Stimulated activated CD4-positive, alpha-beta T cell treated with anti-CD3 and anti-CD28 coated beads, Interleukin-4, amount 100 ng/mL, for 1 hour (primary cell): Measurements from ENCODE around the gene ELN.
"Not testable (repeated sequence)": the region's sequence is repeated elsewhere in the genome, so short reads cannot be mapped to it uniquely, and the experiment has no call there.

Experiments
- DNase-seq: peaks from one replicate; pipeline ENCODE4 v3.0.0-alpha.2; 2020

ELN gene

DNA sequence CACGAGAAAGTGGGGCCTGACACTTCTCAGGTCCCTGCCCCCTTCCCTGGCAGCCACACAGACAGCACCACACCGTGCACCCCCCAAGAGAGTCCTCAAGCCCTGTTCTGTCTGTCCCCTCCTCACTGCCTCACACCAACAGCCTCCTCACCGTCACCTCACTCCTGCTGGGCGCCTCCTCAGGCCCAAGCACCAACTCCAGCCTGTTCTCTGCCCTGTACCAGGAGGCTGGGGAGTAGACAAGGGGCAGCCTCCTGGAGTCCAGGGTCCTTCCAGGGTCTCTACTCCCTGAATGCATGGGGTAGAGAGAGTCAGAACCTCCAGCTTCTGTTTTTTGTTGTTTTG is 26.9 kb upstream of the ELN start:
- no peak for DNase-seq

DNA sequence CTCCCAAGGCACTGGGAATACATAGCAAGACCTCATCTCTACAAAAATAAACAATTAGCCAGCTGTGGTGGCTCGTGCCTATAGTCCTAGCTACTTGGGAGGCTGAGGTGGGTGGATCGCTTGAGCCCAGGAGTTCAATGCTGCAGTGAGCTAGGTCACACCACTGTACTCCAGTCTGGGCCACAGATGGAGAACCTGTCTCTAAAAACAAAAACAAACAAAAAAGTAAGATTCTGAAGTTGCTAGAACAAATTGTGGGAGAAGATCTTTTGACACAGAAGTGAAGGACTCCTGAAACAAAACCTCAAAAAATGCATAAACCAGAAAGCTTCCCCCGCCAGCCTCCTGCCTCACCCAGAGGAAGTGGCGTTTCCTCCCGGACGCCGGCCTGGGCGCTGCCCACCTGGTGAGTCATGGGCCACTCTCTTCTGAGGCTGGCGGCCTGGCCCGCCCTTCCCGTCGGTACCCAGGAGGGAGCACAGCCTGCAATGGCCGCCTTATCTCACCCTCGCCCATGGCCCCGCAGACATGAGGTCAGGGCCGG is 25.4 kb upstream of the ELN start:
- no peak for DNase-seq

DNA sequence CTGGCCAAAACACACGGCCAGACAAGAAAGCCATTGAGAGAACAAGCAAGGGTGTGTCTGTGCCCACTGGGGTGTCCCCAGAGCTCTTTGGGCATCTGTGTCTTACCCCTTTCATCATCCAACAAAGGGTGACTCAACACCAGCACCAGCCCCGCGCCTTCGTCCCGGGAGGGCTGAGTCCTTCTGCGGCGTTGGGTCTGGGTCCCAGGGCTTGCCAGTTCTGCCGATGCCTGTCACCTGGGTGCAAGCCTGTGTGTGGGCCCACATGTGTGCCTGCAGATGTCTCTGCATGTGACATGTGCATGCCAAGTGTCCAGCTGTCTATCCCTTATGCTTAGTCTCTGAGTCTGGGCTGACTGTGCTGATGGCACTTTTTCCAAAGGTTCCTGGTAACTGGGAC is 24.4 kb upstream of the ELN start:
- no peak for DNase-seq

DNA sequence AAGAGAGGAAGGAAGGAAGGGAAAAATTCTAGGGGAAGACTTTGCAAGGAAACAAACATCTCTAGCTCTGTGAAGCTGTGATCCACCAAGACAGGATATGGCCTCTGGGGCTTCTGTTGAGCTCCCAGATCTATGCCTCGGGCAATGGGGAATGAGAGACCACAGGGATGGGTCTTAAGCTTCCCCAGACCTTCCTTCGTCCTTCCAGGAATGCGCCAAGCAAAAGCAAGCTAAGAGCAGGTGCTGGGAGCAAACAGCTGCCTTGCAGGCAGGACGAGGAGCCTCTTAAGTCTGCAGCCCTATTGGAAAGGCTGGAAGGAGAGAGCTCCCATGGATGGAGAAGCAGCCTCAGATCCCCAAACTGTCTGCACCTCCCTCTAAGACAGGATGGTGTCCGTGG is 21.9 kb upstream of the ELN start:
- DNase-seq: no peak

DNA sequence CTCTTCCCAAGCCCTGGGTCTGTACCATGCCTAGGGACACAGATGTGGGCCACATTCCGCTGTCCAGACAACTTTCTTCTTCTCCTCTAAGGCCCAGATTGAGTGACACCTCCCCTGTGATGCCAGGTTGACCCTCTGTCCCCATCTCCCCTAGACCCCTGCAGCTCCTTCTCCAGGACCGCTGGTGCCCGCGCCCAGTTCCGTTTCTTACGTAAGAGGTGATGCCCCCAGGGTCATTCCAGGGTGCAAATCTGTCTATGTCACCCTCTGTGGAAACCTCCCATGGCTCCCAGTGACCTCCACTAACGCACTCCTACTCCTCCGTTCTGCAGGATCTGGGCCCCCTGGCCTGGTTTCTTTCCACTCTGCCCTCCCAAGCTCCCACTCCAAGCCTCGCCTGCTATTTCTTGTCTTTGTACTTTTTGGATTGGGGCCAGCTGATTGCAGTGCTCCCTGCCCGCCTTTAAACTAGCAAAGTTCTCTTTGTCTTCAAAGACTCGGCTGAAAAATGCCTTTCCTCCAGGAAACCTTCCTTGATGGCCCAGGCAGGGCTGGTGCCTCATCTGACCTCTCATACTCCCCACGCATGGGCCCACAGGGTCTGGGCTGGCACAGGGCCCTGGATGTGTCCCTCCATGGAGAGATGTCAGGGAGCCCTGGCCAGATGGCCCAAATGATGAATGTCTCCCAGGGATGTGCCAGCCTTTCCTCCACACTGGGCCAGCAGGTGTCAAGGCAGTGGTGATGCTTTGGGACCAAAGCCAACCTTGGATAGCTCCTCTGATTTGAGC is 21.3 kb upstream of the ELN start:
- no peak for DNase-seq

DNA sequence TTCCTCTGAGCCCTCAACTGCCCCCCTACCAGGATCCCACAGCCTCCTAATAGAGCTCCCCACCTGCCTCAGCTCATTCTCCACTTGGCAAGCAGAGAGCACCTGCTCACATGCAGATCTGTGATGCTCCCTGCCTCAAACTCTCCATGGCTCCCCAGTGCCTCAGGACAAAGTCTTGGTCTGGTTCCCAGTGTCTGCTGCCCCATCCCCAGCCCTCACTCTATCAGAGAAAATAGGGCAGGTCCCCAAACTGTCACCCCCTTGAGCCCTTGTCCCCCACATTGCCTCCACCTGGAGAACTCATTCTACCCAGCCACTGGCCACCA is 20.8 kb upstream of the ELN start:
- DNase-seq: no peak

DNA sequence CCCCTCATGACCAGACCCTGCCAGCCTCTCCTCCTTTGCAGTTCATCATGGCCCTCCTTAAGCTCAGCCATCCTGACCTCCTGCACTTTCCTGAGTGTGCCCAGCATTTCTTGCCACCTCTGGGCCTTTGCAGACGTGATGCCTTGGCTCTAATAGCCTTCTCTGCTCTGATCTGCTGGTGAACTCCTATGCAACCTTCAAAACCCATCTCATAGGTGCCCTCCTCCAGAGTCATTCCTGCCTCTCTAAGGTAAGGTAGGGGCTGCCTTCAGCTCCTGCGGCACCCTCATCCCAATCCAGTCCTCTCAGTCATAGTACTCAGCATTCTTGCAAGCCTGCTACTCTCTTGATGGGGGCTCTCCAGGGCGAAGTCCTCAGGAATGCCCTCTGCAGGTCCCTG is 19.3 kb upstream of the ELN start:
- no peak for DNase-seq

DNA sequence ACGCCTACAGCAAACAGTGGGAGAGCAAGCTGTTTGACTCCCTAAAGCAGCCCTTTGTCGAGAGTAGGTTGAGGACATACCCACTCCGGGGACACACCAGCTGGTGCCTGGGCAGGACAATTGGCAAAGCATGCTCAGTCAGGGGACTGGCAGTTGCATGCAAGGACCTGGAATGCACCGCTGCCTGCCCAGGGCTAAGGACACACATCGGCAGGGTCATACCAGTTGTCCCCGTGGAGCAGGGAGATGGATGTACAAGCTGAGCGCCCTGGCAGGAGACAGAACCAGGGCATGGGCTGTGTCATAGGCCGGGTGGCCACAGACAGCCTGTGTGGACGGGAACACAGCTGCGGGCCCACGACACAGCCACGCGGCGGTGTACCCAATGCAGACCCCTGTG is 18.3 kb upstream of the ELN start:
- no peak for DNase-seq

DNA sequence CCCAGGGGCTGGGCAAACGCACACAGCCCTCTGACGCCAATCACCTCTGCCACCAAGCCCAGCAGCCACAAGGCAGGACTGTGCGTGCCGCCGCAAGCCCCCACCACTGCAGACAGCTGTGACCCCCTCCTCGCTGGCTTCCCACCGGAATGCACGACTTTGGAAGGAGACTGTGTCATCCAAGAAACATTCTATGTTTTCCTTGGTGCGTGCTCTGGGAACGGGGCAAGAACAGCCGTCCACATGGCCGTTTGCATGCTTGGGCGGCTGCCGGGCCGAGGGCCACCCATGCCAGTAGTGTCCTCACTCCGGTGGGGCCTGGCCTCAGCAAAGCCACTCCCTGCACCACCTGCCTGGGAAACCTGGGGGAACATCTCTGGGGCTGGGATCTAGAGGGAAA is 17.6 kb upstream of the ELN start:
- no peak for DNase-seq

DNA sequence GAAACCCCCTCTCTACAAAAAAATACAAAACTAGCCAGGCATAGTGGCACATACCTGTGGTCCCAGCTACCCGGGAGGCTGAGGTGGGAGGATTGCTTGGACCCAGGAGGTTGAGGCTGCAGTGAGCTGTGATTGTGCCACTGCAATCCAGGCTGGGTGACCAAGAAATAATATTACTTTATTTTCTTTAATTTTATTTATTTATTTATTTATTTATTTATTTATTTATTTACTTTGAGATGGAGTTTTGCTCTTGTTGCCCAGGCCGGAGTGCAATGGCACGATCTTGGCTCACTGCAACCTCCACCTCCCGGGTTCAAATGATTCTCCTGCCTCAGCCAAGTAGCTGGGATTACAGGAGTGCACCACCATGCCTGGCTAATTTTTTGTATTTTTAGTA is 16.6 kb upstream of the ELN start:
- not testable (repeated sequence) for DNase-seq

DNA sequence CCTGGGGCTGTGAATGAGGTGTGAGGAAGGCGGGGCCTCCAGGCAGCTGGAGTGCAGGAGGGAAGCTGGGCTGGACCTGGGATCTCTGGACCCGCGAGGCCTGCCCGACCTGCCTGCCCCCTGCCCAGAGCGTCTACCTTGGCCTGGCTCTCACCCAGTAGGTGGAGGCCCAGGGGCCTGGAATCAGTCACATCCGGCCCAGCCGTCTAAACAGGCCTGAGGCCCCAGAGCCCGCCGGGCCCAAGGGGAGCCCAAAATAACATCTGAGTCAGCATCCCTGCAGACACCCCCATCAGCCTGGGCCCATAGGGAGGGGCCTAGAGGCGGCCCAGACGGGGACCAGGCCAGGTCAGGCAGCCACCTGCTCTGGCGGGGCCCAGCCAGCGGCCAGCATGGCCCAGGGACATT is 15.1 kb upstream of the ELN start:
- no peak for DNase-seq

DNA sequence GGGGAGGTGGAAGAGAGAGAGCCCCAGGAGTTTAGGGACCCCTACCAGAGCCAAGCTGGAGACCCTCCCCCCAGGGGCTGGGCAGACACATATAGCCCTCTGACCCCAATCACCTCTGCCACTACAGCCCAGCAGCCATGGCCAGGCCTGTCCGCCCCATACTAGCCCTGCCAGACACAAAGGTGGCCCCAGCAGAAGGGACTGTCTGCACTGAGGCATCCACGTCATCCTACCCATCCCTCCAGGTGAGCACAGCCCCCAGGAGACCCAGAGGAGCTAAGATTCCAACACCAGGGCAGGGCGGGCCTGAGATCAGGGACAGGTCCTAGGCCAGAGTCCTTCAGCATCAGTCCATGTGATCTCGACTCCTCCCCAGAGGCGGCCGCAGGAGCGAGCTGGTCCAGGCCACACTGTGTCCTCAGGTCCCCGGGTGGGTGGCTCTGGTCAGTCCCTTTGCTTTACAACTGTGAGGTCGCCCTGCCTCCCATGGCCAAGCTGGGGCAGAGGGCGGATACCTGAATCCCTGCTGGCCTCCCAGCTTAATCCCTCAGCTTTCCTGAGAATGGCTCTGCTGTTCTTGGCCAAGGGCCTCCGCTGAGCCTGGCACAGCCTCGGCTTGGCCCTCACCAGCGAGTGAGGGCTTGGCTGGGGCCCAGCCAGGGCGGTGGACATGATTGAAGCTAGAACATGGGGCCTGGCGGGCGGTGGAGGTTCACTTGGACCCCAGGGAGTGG is 14.3 kb upstream of the ELN start:
- DNase-seq: no peak

DNA sequence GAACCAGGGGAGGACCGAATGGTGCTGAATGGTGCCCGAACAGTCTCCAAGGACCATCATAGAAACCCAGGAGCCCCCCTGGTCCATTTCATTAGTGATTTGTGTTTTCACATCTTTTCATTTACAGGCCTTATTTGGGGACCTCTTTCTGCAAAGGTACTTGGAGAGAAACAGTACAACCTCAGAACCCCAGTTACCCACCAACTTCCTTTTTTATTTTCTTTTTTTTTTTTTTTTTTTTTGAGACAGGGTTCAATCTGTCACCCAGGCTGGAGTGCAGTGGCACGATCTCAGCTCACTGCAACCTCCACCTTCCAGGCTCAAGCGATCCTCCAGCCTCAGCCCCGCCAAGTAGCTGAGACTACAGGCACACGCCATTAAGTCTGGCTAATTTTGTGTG is 13.0 kb upstream of the ELN start:
- no peak for DNase-seq

DNA sequence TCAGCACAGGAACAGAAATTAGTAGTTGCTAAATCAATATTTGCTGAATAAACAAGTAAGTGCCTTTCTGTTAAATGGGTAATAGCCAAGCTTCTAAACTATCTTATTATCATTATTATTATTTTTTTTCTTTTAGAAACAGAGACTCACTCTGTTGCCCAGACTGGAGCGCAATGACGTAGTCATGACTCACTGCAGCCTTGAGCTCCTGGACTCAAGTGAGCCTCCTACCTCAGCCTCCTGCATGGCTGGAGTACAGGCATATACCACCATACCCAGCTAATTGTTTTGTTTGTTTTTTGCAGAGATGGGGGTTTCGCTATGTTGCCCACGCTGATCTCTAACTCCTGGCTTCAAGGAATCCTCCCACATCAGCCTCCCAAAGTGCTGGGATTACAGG is 12.3 kb upstream of the ELN start:
- DNase-seq: no peak

DNA sequence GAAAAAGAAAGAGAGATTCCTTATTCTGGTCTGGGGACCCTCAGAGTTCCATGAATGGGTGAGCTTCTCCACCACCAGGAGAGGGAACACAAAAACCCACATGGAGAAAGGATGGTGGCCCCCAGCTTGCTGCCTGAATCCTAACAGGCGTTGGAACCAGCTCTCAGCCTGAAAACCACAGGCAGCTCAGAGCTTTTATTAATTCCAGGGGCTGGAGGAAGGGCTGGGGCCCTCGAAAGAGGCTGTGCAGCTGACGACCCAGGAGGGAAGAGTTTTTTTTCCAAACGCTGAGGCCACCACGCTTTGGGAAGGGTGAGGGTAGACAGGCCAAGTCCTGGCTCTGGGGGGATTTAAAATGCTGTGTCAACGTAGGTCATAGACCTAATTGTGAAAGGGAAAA is 10.8 kb upstream of the ELN start:
- no peak for DNase-seq

DNA sequence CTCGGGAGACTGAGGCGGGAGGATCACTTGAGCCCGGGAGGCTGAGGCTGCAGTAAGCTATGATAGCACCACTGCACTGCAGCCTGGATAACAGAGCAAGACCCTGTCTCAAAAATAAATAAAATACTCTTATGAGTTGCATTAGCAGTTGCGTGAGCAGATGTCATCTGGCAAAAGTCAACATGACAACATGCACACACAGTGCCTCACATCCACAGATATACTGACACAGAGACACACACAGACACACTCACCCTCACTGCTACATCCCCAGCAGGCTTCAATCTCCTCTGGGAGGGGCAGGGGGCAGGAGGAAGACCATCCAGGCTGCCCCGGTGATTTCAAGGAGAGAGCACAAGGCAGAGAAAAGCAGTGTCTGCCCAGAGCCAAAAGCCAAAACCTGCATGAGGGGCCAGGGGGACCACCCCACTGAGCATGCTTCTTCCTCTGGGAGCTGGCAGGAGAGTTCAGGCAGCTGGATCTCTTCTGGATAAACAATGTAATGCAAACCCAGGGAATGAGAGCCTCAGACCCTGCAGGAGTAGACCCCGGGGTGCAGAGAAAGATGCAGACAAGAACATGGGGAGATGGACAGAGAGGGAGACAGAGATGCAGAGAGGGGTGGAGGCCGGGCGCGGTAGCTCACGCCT is 9.6 kb upstream of the ELN start:
- no peak for DNase-seq

DNA sequence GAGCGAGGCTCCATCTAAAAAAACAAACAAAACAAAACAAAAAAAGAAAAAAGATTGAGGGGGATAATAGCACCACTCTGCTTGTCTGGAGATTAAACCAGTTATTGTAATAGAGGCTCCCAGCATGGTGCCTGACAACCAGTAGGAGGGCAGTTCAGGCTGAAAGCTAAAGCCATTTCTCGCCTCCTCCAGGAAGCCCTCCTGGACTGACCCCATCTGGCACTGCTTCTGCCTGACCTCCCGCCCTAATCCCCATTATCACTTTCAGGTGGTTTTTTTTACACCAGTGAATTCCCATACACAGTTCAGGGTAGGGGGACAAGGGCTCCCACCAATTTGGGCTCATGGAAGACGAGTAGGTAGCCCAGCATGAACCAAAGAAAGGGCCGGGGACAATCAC is 8.8 kb upstream of the ELN start:
- no peak for DNase-seq

DNA sequence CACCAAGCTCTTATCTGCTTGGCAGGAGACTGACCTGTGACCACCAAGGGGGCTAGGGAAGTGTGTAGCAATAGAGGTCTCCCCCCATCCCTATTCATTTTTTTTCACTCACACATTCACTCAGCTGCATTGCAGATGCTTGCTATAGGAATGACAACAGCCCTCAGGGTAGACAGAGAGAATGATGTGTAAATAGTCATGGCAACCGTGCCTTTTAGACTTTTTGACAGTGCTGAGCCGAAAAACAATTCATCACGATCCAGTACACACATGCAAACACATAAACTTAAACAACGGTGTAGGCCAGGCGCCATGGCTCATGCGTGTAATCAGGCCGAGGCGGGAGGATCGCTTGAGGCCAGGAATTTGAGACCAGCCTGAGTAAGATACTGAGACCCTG is 7.6 kb upstream of the ELN start:
- DNase-seq: no peak

DNA sequence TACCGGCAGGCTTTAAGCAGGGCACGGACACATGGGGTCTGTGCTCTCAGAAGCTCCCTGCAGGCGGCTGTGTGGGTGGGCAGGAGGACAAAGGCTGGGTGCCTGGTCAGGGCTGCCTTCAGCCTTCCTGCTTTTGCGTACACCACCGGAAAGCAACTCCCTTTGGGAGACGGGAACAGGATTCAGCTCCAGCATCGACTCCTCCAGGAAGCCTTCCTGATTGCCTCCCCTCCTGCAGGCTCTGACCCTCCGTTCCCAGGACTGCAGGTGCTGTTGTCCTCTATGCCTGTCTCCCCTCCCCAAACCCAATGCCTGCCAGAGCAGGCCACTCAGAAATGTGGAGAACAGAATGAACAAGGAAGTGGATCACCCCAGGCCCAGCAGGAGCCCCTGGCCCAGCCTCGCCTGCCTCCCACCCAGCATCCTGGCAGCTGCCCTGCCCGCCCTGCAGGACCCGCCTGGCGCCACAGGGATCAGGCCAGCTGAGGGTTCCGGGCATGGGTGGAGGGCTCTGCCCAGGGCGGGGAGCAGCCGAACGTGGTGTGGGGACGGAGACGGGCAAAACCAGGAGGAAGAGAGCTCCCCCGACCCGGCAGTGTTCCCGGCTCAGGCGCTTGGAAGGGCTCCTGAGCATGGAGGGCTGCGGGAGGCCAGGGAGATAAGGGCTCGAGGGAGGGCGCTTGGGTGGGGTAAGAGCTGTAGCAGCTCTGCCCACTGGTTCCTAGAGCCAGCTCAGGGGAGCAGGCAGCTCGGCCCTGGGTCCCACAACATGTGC is 6.2 kb upstream of the ELN start:
- no peak for DNase-seq

DNA sequence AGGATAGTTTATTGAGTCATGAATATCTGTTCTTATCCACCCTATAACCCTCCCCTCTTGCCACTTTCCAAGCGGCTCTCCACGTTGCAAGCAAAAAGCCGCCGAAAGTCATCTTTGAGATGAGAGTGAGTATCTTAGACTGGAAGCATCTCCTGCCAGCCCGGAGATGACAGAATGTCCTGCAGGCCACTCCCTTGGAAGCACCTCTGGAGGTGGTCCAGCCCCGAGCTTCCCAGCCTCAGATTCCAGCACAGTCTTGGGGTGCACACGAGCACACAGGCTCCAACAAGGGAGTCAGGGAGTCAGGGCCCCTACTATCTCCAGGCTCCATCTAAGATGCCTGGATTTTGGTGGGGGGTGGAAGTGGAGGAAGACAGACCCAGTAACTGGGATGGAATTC is 5.5 kb upstream of the ELN start:
- DNase-seq: no peak

DNA sequence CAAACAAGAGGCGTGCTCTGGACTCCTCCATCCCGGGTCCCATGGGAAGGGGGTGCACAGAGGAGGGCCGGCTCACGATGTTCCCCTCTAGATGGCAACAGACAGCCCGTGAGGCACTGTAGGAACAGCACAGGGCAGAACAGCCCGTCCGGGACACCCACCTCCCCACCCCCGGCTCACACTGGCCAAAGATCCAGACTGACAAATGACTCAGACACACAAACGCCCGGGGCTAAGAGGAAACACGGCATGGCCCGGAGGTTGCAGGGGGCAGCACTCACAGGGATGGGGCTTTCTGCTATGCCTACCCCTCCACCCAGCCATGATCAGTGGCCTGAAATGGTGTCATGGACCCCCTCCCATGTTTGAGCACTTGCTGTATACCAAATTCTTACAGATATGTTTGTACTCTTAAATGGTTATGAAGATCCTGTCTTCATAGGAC is 4.9 kb upstream of the ELN start:
- DNase-seq: no peak

DNA sequence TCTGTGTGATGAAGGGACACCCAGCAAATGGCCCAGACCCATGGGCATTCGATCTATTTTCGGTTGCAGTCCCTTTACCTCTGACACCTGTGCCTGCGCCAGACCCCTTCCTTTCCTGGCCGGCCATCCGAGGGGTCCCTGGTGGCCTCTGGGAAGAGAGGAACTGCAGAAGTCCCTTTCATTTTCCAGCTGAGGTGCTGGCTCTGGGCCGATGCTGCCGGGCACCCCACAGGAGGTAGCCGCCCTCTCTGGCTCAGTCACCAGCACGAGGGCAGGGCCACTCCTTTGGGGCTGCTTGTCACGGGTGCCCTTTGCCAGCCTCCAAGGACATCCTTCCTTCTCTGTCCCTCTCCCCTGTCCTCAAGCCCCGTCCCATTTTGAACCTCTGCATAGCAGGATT is 4.2 kb upstream of the ELN start:
- DNase-seq: no peak

DNA sequence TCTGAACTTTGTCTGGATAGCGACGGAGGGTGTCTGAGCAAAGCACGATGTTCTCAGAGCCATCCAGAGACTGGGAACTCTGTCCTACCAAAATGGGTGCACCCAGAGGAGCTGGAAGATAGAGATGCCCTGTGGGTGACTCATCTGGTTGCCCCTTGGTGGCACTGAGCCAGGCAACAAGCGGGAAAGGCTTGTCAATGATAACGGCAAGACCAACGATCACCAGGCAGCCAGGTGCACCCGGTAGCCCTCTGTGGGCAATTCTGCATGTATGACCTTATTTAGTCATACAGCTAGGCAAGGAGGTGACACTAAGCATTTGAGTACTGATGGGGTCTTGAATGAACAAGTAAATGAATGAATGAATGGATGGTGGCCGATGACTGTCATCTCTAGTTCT is 2.8 kb upstream of the ELN start:
- no peak for DNase-seq
